Stimulated activated CD8-positive, alpha-beta memory T cell treated with anti-CD3 and anti-CD28 coated beads, Interleukin-7, amount 100 ng/mL, for 24 hours (primary cell): ENCODE data around the gene EPX.
A peak's percentile ranks its signal among the peaks of the same experiment; 100 is the strongest.

ENCODE experiments used
- DNase-seq: peaks from one replicate; pipeline ENCODE4 v3.0.0-alpha.2; 2020; ENCODE audit warnings: low read depth

The EPX gene

DNA sequence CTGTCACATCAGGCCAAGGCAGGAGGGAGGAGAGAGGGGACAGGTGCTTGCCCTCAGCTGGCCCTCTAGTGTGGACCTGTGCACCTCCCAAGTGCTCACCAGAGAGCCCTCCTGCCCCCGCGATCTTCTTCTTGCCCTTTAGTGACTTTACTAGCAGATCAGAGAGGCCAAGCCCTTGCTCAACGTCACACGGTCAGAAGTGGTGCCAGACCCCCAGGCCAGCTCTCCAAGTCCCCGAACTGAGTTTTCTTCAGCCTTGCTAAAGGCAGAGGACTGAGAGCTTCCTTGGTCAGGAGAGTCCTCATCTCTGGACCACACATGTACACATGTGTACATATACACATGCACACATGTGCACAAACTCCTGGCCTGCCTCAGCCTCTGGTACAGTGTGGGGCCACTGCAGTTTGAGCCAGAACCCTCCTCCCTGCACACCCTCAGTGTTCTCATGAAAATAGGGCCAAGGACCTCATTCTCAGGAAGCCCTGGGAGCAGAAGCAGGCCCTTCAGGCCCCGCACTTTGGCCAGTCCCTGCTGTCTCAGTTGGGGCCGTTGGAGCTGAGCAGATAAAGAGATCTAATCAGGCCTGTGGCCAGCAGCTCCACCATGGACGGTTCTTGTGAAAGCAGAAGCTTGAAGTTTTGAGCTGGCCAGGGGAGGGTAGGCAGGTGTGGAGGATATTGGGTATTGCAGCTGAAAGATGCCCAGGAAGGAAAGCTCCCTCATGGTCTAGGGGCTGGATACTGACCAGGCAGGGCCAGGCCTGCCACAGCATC lies 7.4 kb upstream of the EPX start:
- DNase-seq, result no peak

DNA sequence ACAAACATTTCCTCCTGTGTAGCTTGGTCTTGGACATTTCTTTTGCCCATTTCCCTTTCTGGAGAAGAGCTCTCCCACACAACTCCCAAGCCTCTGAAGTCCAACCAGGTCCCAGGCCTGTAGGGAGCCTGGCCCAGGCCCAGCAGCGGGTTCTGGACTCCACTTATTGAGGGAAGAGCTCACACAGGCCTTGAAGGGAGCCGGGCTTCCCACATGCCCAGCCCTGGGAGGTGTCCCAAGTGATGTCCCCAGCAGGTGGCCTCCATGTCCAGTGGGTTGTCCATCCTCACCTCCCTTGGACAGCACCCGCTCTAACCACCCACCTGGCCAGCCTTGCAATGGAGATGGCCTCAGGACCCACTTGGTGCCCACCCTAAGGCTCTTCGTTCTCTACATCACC lies 5.9 kb upstream of the EPX start:
- no peak for DNase-seq

DNA sequence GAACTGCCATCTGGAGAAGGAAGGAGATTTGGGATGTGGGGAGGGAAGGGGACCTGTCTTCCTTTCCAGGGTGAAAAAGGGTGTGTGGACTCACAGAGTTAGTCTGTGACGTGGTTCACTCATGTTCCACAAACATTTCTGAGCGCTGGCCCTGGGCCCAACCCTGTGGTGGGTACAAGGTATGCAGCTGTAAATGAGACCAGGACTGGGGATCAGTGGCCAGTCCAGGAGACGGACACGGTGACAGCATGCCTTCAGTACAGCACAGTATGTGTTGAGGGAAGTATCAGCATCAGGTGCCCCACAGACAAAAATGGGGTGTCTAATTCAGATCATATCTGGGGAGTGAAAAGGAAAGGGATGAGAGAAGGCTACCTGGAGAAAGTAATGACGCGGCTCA lies 5.5 kb upstream of the EPX start:
- no peak for DNase-seq

DNA sequence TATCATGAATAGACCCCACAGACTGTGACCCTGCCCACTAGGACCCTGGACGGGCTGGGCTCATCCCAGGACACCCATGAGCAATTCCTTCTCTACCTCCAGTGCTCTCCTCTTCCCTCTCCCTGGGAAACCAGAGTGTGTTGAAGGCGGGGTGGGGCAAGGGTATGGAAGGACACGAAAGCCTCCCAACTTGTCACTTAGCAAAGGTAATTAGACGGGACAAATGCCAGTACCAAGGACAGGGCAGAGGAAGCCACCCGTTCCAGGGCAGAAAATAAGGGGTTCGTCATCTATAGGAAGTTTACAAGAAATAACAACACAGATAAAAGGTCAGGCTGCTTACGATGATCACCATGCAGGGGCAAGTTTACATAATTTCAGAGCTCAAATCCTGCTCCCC lies 4.9 kb upstream of the EPX start:
- DNase-seq, result no peak

DNA sequence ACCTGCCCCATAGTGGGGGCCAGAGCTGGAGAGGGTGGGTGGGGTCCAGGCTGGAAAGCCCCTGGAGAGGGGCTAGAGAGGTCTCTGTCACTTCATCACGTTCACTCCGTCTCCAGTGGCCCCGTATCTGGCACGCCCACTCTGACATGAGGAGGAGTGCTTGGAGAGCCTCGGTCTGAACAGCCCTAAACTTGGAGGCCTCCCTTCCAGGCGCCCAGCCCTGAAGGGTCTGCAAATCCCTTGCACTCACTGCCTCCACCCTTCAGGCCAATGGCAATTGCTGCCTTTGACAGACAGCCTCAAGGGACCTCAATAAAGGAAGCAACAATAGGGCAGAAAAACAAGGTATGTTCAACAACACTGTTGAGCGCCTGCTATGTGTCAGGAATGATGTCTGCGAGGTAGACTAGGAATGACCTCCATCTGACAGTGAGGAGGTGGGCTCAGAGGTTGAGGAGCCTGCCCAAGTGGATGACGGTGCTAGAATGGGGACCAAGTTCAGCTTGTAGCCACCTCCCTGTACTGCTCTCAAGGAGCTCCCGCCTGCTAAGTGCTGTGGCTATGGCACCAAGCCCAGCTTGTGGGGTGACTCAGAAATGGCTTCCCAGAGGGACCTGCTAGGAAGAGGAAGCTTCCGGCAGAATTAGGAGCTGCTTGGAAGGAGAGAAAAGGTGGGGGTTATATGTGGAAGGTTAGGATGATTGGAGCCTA lies 2.9 kb upstream of the EPX start:
- DNase-seq, result no peak

DNA sequence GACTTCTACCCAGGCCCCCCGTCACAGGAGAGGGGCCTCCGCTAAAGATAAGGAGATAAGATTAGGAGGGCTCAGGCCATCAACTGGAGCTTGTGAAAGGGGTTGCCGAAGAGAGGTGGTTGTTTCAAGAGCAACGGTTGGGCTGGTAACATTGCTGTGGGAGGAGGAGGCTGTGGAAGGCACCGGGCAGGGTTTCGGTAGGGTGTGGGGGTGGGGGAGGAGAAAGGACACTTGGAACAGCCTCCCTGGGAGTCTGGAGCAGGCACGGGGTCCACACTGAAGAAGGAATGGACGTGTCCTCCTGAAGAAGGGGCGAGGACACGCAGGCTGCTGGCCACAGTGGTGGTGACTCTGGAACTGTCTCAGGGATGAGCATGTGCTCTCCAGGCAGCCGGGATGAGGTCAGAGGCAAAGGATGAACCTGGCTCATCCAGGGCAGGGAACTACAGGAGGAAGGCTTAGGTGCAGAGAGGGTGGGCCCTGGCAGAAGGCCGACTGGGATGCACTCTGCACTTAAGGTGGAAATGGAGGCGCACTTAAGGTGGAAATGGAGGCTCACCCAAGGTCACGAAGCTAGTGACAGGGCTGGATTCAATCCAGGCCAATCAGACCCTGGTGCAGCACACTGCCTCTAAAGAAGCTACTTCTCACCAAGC lies 1.2 kb upstream of the EPX start:
- no peak for DNase-seq

DNA sequence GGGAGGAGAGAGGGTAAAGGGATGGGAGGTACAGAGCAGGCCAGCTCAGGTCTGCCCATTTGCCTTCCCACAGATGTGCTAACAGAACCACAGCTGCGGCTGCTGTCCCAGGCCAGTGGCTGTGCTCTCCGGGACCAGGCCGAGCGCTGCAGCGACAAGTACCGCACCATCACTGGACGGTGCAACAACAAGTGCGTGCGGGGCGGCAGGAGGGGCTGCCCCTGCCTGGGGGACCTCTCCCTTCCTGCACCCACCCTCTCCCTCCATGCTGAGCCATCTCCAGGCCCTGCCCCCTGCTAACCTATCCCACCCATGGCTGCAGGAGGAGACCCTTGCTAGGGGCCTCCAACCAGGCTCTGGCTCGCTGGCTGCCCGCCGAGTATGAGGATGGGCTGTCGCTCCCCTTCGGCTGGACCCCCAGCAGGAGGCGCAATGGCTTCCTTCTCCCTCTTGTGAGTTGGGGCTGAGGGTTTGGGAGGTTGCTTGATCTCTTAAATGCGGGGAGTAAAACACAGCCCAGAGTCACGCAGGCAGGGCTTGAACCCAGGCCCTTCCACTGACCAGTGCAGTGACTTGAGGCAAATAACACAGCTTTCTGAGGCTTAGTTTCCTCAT lies 1.2 kb downstream of the EPX start:
- no peak for DNase-seq

DNA sequence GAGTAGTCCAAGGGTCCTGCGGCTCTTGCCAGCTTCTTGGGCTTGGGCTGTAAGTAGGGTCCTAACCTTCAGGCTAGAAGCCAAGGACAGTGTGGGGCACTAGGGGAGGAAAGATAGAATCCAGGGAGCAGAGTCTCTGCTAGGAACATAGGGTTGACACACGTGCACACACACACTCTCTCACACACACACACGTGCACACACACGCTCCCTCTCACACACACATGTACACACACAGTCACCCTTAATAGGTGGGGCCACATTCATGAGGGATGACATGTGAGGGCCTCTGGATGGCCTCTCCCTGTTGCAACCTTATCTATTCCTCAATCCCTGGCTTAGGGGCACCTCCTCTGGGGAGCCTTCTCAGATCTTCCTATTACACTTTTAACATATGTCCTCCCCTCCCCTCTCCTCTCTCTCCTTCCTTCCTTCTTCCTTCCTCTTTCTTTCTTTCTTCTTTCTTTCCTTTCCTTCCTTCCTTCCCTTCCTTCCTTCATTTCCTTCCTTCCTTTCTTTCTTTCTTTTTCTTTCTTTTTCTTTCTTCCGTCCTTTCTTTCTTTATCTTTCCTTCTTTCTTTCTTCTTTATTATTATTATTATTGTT lies 3.1 kb downstream of the EPX start:
- no peak for DNase-seq

DNA sequence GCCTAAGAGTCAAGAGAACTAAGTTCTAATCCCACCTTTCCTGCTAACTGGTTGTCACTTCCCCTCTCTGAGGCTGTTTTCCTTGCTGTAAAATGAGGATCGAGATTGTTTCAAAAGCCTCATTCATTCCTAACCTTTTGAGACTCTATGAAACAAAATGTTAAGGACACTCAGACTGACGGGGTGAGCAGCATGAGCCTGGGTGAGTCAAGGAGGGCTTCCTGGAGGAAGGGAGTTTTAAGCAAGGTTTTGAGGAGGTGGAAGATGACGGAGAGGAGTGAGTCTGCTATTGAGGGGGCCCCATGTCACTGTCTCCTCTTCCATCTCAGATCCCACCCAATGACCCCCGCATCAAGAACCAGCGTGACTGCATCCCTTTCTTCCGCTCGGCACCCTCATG lies 4.1 kb downstream of the EPX start:
- DNase-seq, result no peak

DNA sequence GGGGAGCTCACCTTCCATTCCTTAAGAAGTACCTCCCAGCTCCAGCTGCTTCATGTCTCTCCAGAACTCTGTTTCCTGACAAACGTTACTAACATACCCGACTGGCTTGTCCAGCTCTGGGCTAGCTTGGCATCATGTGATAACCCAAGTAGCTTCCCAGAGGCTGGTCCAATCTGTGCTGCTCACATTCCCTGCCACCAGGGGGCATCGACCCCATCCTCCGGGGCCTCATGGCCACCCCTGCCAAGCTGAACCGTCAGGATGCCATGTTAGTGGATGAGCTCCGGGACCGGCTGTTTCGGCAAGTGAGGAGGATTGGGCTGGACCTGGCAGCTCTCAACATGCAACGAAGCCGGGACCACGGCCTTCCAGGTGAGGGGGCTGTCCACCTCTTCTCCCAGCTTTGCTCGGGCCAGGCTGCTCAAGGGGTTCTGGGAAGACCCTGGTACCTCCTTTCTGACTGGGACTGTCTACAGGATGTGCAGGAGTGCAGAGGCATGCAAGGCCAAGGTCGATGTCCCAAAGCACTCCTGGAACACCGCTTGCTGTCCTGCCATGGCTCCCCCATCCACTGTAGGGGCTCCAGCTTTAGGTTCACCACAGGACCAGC lies 7.6 kb downstream of the EPX start:
- peak; percentile 34 for DNase-seq

DNA sequence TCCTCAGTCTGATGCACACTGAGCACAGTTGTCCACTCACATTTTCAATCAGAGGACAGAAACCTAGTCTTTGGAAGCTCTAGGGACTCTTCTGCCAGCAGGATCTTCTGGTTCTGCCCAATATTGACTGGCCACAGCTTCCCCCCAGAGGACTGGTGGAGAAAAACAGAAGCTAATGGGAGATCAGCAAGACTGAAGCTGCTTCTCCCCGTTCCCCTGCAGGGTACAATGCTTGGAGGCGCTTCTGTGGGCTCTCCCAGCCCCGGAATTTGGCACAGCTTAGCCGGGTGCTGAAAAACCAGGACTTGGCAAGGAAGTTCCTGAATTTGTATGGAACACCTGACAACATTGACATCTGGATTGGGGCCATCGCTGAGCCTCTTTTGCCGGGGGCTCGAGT lies 10.3 kb downstream of the EPX start:
- DNase-seq, result no peak

DNA sequence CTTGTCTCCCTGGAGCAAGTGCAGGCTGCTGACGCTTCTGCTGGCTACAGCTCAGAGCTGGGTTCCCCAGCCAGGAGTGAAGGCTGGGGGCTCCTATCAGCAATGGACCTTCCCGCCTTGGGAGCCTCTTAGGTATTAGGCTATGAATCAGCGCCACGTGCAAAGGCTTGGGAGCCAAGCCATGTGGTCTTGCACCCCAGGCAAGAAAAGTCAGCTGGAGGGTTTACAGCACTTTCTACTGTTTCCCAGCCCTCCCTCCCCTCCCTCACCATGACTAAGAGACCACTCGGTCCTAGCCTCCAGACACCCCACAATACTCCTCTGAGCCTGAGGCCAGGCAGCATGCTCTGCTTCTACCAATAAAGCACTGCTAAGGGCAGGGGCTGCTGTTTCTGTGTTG lies 12.3 kb downstream of the EPX start:
- no peak for DNase-seq

DNA sequence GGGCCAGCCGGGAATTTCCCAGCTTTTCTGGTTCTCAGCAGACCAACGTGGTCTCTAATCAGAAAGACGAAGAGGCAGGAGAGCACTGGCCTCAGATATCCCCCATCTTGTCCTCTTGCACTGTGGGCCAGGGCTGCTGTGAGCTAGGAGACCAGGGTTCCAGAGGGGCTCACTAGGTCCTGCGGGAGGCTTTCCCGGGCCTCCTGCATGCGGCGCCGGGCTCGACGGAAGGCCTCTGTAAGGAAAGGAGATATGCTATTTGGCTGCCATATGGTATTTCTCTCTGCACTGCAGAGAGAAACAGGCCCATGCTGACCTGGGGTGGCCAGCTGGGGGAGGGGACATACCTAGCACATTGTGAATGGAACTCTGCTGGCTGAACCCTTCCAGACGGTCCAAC lies 13.4 kb downstream of the EPX start:
- DNase-seq, result no peak

DNA sequence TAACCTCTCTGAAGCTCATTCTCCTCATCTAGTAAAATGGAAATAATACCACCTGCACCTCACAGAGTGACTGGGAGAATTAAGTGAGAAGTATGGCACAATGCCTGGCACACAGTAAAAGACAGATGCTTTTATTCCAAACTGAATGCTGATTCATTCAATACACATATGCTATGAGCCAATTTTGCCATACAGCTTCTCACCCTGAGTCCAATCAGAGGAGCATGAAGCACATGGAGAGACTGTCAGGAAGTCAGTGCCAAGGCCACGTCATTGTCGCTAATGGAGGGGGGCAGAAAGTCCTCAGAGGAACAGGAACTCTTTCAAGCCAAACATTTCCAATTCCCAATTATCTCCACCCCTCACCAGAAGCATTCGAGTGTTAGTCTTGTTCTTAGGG lies 14.9 kb downstream of the EPX start:
- DNase-seq, result no peak

DNA sequence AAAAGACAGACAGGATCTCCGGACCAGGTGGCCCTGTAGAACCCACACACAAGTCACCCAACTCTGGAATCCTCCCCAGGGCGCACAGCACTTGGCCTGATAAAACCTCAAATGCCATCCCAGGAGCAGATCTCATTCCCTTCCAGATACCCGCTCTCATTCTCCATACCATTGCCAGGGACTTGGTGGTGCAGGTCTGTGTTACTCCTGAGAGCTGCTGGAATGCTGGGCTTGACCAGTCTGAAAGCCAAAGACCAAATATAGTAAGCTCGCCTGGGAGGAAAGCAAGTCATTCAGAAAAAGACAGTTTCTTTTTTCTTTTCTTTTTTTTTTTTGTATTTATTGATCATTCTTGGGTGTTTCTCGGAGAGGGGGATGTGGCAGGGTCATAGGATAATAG lies 15.8 kb downstream of the EPX start:
- no peak for DNase-seq

DNA sequence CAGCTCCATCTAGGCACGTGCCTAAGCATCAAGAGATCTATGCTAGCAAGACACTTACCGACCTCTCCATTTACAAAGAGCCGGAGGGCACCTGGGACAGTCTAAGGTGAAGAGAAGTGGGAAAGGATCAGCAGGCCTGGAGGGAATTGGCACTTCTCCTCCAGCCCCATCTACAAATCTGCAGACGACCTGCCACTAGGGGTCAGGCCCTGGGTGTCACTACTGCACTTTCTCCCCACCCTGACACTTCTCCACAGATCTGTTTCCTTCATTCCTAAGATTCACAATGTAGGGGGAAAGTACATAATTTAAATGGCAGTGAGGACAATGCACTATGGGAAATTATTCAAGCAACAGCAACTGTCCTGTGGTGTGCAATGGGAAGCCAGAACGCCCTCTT lies 18.4 kb downstream of the EPX start:
- no peak for DNase-seq

DNA sequence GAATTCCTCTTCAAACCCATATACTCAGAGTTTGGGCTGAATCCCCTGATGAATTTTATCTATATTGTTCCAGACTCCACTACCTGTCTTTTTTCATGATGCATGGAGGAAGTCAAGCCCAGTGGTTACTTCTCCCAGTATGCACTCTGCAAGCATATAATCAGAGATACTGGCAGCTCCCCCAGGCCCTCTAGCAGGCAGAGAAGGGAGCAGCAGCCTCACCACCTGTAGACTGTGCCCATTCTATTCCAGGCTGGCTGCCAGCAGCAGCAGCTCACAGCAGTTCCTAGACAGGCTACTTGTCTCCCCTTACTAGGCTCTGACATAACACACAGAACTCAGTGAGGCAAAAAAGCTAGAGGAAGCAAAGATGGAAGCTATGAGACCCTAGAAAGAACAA lies 23.2 kb downstream of the EPX start:
- no peak for DNase-seq

DNA sequence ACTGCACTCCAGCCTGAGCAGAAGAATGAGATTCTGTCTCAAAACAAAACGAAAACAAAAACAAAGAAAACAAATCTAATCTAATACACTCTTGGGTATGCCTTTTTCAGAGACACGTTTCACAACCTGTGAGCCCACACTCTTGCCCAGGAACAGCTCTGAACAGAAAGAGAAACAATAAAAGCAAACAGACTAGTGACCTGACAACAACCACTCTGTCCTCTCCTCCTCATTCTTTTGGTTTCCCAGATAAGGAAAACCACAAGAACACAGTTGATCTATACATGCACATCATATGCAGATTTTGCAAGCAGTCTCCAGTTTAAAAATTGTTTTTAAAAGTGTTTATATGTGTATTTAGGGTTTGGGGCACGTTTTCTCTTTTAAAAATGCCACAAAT lies 25.2 kb downstream of the EPX start:
- DNase-seq, result no peak

DNA sequence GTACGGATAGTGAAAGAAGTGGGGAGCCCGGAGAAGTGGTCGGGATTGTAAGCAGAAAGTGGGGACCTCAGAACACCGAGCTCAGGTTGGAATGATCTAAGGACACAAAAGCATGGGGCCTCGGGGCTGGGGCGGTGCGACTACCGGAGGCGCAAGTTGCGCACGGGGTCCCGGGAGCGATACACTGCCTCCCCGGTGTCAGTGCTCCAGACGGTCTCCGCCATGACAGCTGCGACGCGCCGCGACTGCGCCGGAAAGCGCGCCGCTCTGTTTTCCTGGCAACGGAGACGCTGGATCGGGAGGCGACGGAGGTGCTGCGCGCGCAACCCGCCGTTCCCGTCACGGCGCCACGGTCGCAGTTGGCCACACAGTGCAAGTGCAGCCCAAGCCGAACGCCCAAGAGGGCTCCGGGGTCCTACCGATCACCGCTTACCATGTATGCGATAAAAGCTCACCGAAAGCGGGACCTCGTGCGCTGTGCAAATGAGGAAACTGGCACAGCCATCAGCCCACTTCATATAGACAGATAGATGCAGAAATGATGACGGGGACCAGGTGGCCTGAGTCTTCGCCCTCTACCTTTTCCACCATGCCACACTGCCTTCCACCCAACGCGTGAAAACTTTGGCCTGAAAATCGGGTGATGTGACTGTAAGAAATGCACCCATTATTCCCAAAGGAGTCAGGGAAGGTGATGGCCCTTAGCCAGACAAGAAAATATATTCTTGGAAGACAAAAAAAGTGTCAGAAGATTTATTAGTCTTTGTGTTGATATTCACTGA lies 26.7 kb downstream of the EPX start, which contains the start of gene MKS1:
Gene MKS1, minus strand, starts transcription at position 249 of the 782 bp plus-strand sequence. Its CDS starts 25 bp downstream, at position 224.
- peak; percentile 90 for DNase-seq

DNA sequence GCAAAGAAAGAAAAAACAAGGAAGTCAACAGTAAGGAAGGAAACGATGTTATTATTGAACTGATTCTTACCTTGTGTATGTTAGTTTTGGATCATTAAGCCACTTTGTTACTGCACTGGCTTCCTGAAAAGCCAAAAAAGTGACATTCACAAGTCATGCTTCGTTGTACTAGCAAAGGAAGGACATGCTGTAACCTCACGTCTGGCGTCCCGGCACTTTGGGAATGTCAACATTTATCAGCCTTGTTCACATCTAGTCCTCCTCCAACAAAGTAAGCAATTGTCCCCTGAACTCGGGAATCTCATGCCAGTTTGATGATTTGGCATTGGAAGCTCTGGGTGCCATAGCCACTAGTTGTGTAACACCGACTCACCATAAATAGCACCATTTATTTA lies 27.3 kb downstream of the EPX start:
- DNase-seq, result no peak

DNA sequence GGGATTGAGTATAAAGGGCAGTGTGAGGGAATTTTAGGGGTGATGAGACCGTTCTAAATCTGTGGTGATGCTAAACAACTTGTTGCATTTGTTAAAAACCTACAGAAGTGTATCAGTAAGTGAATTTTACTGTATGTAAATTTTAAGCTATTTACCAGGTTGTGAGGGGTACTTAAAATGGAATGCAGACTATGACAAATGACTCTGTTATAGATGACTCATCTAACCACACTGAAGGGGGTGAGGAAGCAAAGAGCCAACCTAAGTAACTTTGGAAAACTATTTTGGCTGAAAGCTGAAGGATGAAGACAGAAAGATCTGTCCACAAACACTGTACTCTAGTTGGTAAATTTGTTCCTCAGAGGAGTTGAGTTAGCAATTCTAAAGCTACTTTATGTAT lies 31.8 kb downstream of the EPX start:
- DNase-seq, result no peak
